ENCODE data around the gene CENPP.

- TF ChIP-seq POLR2AphosphoS5 (IDR thresholded peaks at IDR 0.05) = no peak
- TF ChIP-seq, protein P1, sequence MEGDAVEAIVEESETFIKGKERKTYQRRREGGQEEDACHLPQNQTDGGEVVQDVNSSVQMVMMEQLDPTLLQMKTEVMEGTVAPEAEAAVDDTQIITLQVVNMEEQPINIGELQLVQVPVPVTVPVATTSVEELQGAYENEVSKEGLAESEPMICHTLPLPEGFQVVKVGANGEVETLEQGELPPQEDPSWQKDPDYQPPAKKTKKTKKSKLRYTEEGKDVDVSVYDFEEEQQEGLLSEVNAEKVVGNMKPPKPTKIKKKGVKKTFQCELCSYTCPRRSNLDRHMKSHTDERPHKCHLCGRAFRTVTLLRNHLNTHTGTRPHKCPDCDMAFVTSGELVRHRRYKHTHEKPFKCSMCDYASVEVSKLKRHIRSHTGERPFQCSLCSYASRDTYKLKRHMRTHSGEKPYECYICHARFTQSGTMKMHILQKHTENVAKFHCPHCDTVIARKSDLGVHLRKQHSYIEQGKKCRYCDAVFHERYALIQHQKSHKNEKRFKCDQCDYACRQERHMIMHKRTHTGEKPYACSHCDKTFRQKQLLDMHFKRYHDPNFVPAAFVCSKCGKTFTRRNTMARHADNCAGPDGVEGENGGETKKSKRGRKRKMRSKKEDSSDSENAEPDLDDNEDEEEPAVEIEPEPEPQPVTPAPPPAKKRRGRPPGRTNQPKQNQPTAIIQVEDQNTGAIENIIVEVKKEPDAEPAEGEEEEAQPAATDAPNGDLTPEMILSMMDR (IDR thresholded peaks at IDR 0.05) = no peak
Measured at GRCh38 chr9:92607773-92608172, 282.0 kb downstream of the CENPP start.

Measured in transverse colon (tissue), 4 donors.